PFSK-1 (cell line): ENCODE data around the gene MKRN2.

ENCODE experiments used
- POLR2AphosphoS5 ChIP-seq: IDR thresholded peaks from 2 replicates; pipeline ENCODE4 v1.6.1; 2012; ENCODE audit warnings: low read depth, mild to moderate bottlenecking, control low read depth, low read length, moderate library complexity
- REST ChIP-seq, 2 experiments: IDR thresholded peaks; 2 replicates each; pipeline versions ENCODE4 v1.6.1 to v1.8.0; 2011 to 2012; ENCODE audit warnings: low read depth in 2 of 2, low read length in 2 of 2, control low read depth in 1 of 2, inconsistent platforms in 1 of 2, mild to moderate bottlenecking in 1 of 2, moderate library complexity in 1 of 2; ENCODE audit not compliant: insufficient read depth in 1 of 2
- TAF1 ChIP-seq: IDR thresholded peaks from 2 replicates; pipeline ENCODE4 v1.6.1; 2012; ENCODE audit warnings: low read length, control low read depth, borderline replicate concordance; ENCODE audit not compliant: insufficient read depth

- TF ChIP-seq TAF1 (no peak), POLR2AphosphoS5 (no peak), REST (IDR thresholded peaks at IDR 0.05; ENCODE audit: insufficient read depth in 1 of 2, low read depth in 2 of 2, low read length in 2 of 2) (no peak)
These were observed 29.1 kb upstream of the MKRN2 start for GRCh38 chr3:12527757-12528143.
